ENCODE measurements around the gene FGF7.
"Not testable (repeated sequence)": the region's sequence is repeated elsewhere in the genome, so short reads cannot be mapped to it uniquely, and the experiment has no call there.

FGF7 gene

GRCh38 chr15:49439678-49440395 is 16.8 kb downstream of the FGF7 start:
- DNase-seq, result peak; percentile 94

GRCh38 chr15:49441356-49441755 is 18.3 kb downstream of the FGF7 start:
- no peak for DNase-seq

GRCh38 chr15:49441816-49442215 is 18.8 kb downstream of the FGF7 start:
- DNase-seq, result no peak

DNA sequence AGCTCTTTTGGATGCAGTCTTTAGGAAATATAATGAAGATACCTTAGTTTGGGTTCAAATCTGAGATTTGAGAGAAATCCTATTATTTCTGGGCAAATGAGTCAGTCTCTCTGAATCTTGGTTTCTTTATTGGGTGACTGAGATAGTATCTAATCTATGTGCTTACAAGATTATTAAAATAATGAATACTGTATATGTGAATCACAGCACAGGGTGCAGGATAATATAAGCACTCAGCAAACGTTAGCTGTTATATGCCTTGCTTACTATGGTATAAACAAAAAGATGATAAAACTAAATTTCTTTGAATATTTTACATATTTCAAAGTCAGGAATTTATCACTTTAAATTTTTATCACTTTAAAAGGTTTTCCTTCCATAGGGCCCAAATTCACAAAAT is 29.6 kb downstream of the FGF7 start:
- no peak for DNase-seq

GRCh38 chr15:49456166-49456565 is 33.1 kb downstream of the FGF7 start:
- DNase-seq, result no peak

- no peak for DNase-seq
Observed at GRCh38 chr15:49458145-49458544, 35.1 kb downstream of the FGF7 start.

- DNase-seq, result no peak
Observed at GRCh38 chr15:49460411-49460941, 37.4 kb downstream of the FGF7 start.

DNA sequence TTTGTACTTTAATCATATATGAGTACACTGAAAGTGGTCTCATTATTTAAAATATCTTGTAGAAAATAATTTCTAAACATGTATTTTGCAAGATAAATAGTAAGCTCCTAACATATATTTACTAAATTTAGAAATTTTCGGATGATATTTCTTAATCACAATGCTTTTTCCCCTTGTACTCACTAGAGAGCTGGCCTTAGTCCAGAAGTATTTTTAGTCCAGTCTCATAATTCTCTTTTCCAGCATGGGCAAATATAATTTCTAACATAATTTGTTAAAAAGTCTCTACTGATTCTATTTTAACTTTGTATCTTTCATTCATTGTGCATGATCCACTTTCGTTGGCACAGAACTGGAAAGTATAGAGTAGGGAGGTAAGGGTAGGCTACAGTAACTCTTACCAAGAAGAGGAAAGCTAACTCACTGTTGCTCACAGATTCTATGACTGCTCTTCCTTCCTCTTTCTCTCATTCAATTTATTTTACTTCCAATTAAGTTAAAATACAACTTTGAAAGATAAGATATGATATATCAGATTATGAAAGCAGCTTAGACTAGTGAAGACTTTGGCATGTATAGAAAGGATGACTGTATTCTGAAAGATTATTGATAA is 39.3 kb downstream of the FGF7 start:
- peak; percentile 51 for DNase-seq

- no peak for DNase-seq
Observed at GRCh38 chr15:49464522-49464921, 41.5 kb downstream of the FGF7 start.

DNA sequence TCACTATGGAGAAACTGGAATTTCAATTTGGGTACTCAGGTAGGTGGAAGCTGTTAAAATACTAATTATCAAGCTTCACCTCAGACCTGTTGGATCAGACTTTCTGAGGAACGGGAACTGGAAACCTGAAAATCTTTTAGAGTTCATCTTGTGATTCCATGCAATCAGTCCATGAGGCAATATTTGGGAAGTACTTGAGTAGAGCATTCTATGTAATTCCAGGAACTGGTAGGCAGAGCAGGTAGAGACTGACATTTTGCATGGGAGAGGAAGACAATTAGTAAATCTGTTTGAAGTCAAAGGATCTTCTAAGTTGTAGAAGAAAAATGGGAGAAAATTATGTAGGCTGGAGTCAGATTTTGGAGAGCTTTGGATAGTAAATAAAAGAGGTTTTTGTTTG is 43.1 kb downstream of the FGF7 start:
- DNase-seq, result no peak

GRCh38 chr15:49467746-49468480 is 44.9 kb downstream of the FGF7 start:
- no peak for DNase-seq

DNA sequence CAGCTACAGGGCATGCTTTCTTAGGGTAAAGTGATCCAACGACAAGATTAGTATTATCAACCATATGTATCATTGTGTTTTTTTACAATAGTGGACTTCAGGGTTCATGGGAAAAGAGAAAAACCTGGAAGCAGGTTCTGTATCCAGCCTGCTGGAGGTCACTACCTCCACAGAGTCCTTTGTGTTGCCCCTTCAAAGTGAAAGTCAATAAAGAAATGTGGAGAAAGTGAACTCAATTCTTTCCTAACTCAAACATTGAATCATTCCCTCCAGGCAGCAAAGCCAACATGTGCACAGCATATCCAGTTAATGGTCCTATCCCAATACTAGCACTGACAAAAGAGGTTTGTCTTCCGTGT is 45.4 kb downstream of the FGF7 start:
- no peak for DNase-seq

GRCh38 chr15:49471248-49471647 is 48.2 kb downstream of the FGF7 start:
- not testable (repeated sequence) for DNase-seq

- DNase-seq, result no peak
Observed at GRCh38 chr15:49471733-49472132, 48.7 kb downstream of the FGF7 start.

GRCh38 chr15:49472338-49472737 is 49.3 kb downstream of the FGF7 start:
- DNase-seq, result no peak

DNA sequence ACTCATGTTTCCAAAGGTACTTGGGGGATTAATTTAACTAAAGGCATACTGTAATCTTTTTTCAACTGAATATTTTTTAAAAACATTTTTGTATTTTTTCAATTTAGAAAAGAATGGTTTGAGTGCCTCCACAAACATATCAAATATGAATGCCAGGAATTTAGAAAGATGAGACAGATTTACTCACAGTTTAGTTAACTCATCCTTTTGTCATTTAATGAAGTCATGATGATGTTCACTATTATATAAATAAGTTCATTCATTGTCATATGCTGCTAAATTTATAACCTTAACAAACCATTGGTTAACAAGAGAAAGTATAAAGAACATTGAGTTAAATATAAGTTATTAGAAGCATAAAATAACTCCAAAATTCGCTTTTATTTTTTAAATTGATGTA is 50.0 kb downstream of the FGF7 start:
- no peak for DNase-seq

DNA sequence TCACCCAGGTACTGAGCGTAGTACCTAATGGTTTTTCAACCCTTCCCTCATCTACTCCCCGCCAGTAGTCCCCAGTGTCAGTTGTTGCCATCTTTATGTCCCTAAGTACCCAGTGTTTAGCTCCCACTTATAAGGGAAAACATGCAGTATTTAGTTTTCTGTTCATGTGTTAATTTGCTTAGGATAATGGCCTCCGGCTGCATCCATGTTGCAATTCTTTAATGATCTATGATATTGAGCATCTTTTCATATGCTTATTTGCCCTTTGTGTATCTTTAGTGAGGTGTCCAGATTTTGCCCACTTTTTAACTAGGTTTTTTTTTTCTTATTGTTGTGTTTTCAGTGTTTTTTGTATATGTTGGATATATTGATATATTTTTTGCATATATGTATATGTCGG is 55.0 kb downstream of the FGF7 start:
- not testable (repeated sequence) for DNase-seq

GRCh38 chr15:49478982-49479381 is 55.9 kb downstream of the FGF7 start:
- DNase-seq, result not testable (repeated sequence)

- DNase-seq, result not testable (repeated sequence)
Observed at GRCh38 chr15:49485401-49485800, 62.4 kb downstream of the FGF7 start.

DNA sequence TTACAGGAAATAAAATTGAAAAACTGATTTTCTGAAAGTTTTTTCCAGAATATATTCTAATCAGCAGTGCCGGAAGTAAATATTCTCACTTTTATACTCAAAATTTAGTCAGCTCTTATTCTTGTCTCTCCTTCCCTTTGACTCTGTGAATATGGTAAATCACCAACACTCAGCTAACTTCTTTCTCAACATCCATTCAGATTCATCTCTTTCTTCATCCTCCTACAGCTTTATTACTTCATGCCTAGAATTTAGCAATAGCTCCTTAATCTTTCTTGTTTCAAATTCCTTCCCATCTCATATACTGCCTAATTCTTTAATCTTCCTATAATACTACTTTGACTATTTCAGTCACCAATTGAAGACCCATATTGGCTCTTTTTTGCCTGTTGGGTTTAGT is 67.9 kb downstream of the FGF7 start:
- peak; percentile 4 for DNase-seq

DNA sequence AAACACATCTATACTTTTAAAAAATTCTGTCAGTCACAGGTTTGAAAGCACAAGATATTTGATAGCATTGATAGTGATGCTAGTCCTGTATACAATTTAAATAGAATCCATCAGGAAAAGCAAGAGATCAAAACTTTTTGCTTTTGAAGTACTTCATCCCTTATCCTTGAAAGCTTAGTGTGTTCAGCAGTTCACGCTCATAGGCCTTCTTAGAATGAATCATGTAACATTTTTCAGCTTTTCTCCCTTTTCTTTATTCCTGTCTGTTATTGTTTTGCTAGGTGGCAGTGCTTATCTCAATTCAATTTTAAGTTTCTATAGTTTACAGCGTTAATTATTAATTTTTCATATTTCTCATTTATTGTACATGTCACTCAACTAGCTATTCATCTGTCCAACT is 69.1 kb downstream of the FGF7 start:
- DNase-seq, result no peak

DNA sequence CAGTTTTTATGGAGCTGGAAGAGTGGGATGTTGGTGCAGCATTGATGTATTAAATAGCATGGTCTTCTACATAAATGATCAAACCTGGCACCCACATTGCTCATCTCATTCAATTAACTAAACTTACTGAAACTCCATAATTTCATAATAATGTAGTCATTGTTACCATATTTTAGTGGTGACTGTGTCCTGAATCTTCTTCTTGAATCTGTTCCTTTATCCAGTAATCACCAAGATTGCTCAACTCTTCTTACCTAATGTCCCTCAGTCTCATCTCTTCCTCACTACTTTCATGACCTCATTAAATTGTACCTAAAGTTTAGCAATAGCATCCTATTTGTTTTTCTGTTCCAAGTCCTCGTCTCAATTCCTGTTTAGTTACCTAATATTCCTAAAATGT is 69.8 kb downstream of the FGF7 start:
- peak; percentile 46 for DNase-seq

- no peak for DNase-seq
Observed at GRCh38 chr15:49494842-49495241, 71.8 kb downstream of the FGF7 start.

Data from MV-4-11 (cell line).